Type B pancreatic cell (in vitro differentiated cells): ENCODE measurements around the gene ARHGEF28. TPM values are rescaled to one million over a fixed set of nuclear protein-coding genes. Genes with fewer than 3 reads are reported as not detected.

ENCODE experiments used
- DNase-seq: peaks from one replicate; pipeline ENCODE4 v3.0.0; 2021; ENCODE audit warnings: mixed read lengths; ENCODE audit not compliant: unreplicated experiment; ENCODE audit errors: extremely low spot score
- H3K27ac Mint-ChIP-seq: 2 replicates; pipeline ENCODE4 v1.8.0; 2021; ENCODE audit warnings: mild to moderate bottlenecking, mixed read lengths
- H3K27me3 Mint-ChIP-seq: 2 replicates; pipeline ENCODE4 v1.8.0; 2021; ENCODE audit warnings: mixed read lengths
- H3K36me3 Mint-ChIP-seq: 2 replicates; pipeline ENCODE4 v1.8.0; 2021; ENCODE audit warnings: mixed read lengths
- H3K4me1 Mint-ChIP-seq: one replicate; pipeline ENCODE4 v1.8.0; 2021; ENCODE audit warnings: mixed read lengths; ENCODE audit not compliant: unreplicated experiment
- H3K4me3 Mint-ChIP-seq: 2 replicates; pipeline ENCODE4 v1.8.0; 2021; ENCODE audit warnings: mild to moderate bottlenecking, mixed read lengths
- H3K9me3 Mint-ChIP-seq: 2 replicates; pipeline ENCODE4 v1.8.0; 2021; ENCODE audit warnings: mixed read lengths
- CTCF ChIP-seq: fragments of 200-600 bp; sonication (generic); conservative IDR thresholded peaks from 2 replicates; pipeline ENCODE4 v1.5.0; 2021; ENCODE audit warnings: antibody characterized with exemption, mild to moderate bottlenecking
- total RNA-seq: library from RNA; stranded (reverse); gene quantifications from 2 replicates; pipeline ENCODE4 v1.2.1, GENCODE V29; 2021; ENCODE audit warnings: low replicate concordance

The ARHGEF28 gene
- total RNA-seq, 1 donor from 2014 or later, result 24.9 TPM

GRCh38 chr5:73857446-73857845 lies 231.4 kb downstream of the ARHGEF28 start:
- H3K4me1 Mint-ChIP-seq, result no peaks in the 10 kb centered on the region
- H3K36me3 Mint-ChIP-seq, result peaks cover 8% of the 10 kb centered on the region
- no peaks in the 10 kb centered on the region for H3K9me3 Mint-ChIP-seq
- no peak overlapping the region for H3K27ac Mint-ChIP-seq
- H3K27me3 Mint-ChIP-seq, result no peaks in the 10 kb centered on the region
- no peak overlapping the region for H3K4me3 Mint-ChIP-seq
- no peak for DNase-seq
- TF ChIP-seq CTCF, result no peak

GRCh38 chr5:73858054-73858453 lies 232.1 kb downstream of the ARHGEF28 start:
- no peak overlapping the region for H3K4me3 Mint-ChIP-seq
- no peaks in the 10 kb centered on the region for H3K9me3 Mint-ChIP-seq
- H3K4me1 Mint-ChIP-seq, result no peaks in the 10 kb centered on the region
- no peak overlapping the region for H3K27ac Mint-ChIP-seq
- TF ChIP-seq CTCF, result no peak
- H3K27me3 Mint-ChIP-seq, result no peaks in the 10 kb centered on the region
- DNase-seq, result no peak
- H3K36me3 Mint-ChIP-seq, result peaks cover 8% of the 10 kb centered on the region

GRCh38 chr5:73858776-73859175 lies 232.8 kb downstream of the ARHGEF28 start:
- no peak for TF ChIP-seq CTCF

GRCh38 chr5:73859696-73860095 lies 233.7 kb downstream of the ARHGEF28 start:
- H3K27ac Mint-ChIP-seq, result no peak overlapping the region
- H3K36me3 Mint-ChIP-seq, result peaks cover 12% of the 10 kb centered on the region
- no peaks in the 10 kb centered on the region for H3K4me1 Mint-ChIP-seq
- DNase-seq, result no peak
- no peak overlapping the region for H3K4me3 Mint-ChIP-seq
- no peaks in the 10 kb centered on the region for H3K9me3 Mint-ChIP-seq
- no peak for TF ChIP-seq CTCF
- H3K27me3 Mint-ChIP-seq, result no peaks in the 10 kb centered on the region

More at GRCh38 chr5:73858776-73859175, 232.8 kb downstream of the ARHGEF28 start:
- Mint-ChIP-seq H3K27me3 (no peaks in the 10 kb centered on the region), H3K4me1 (no peaks in the 10 kb centered on the region), H3K27ac (no peak overlapping the region), H3K9me3 (no peaks in the 10 kb centered on the region), H3K4me3 (no peak overlapping the region), H3K36me3 (peaks cover 8% of the 10 kb centered on the region)
- DNase-seq, result no peak

DNA sequence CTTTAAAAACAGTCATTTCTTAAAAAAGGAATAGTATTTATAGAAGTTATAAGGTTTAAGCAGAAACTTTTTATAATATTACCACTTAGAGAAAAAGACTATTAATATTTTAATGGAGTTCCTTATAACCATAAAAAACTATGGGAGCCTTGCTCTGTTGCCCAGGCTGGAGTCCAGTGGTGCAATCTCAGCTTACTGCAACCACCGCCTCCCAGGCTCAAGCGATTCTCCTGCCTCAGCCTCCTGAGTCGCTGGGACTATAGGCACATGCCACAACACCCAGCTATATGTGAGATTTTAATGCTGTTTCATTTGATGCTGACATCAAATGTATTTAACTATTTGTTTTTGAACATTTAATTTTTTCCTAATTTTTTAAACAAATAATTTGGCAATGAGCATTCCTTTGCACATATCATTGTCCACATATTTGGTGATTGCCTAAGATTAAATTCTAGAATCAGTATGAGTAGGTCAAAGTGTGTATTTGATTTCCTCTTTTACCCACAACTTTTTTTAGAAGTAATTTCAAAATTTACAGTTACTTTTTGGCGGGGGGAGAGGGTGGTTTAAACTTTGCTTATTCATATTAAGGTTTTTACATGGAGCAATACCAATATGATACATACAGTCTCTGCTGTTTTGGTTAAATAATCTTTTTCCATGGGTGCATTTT lies 235.5 kb downstream of the ARHGEF28 start:
- no peaks in the 10 kb centered on the region for H3K27me3 Mint-ChIP-seq
- H3K4me3 Mint-ChIP-seq, result no peak overlapping the region
- no peaks in the 10 kb centered on the region for H3K9me3 Mint-ChIP-seq
- no peak for TF ChIP-seq CTCF
- H3K27ac Mint-ChIP-seq, result no peak overlapping the region
- no peaks in the 10 kb centered on the region for H3K4me1 Mint-ChIP-seq
- peaks cover 15% of the 10 kb centered on the region for H3K36me3 Mint-ChIP-seq
- DNase-seq, result no peak
